GM23338 (cell line): ENCODE measurements around the gene LAD1. TPM values are rescaled to one million over a fixed set of nuclear protein-coding genes. Genes with fewer than 3 reads are reported as not detected.

Experiments
- ATAC-seq: fragments of 200-7000 bp; cut with Tn5 transposase; 3 replicates; pipeline ENCODE4 v1.9.1; 2020
- DNase-seq: peaks from one replicate; pipeline ENCODE4 v3.0.0-alpha.2; 2015; ENCODE audit warnings: low spot score
- H2AFZ ChIP-seq: fragments of 200-600 bp; sonication (generic); 2 replicates; pipeline ENCODE4 v1.8.0; 2016; ENCODE audit warnings: antibody characterized with exemption, mild to moderate bottlenecking, moderate library complexity
- H3F3A ChIP-seq: fragments of 200-600 bp; sonication (generic); replicated peaks from 2 replicates; pipeline ENCODE4 v1.8.0; 2017; ENCODE audit warnings: antibody characterized with exemption, mixed run types, low read depth
- H3K27ac ChIP-seq: fragments of 200-600 bp; sonication (generic); 2 replicates; pipeline ENCODE4 v1.6.1; 2016; ENCODE audit warnings: low read depth
- H3K27me3 ChIP-seq: fragments of 200-600 bp; sonication (generic); 2 replicates; pipeline ENCODE4 v1.8.0; 2016; ENCODE audit warnings: mild to moderate bottlenecking, mixed run types, moderate library complexity; ENCODE audit not compliant: insufficient read depth
- H3K36me3 ChIP-seq: fragments of 200-600 bp; sonication (generic); 2 replicates; pipeline ENCODE4 v1.8.0; 2016; ENCODE audit warnings: mild to moderate bottlenecking; ENCODE audit not compliant: insufficient read depth
- H3K4me1 ChIP-seq: fragments of 200-600 bp; sonication (generic); 2 replicates; pipeline ENCODE4 v1.8.0; 2016; ENCODE audit warnings: mild to moderate bottlenecking, moderate library complexity; ENCODE audit not compliant: insufficient read depth
- H3K4me2 ChIP-seq: fragments of 200-600 bp; sonication (generic); 2 replicates; pipeline ENCODE4 v1.7.1; 2017; ENCODE audit warnings: mixed run types
- H3K4me3 ChIP-seq: fragments of 200-600 bp; sonication (generic); 2 replicates; pipeline ENCODE4 v1.6.1; 2016; ENCODE audit warnings: mixed run types
- H3K79me2 ChIP-seq: fragments of 200-600 bp; sonication (generic); replicated peaks from 2 replicates; pipeline ENCODE4 v1.8.0; 2017; ENCODE audit warnings: mild to moderate bottlenecking; ENCODE audit not compliant: insufficient read depth
- H3K9me2 ChIP-seq: fragments of 200-600 bp; sonication (generic); 2 replicates; pipeline ENCODE4 v1.8.0; 2017; ENCODE audit not compliant: insufficient read depth
- H4K20me1 ChIP-seq: fragments of 200-600 bp; sonication (generic); replicated peaks from 2 replicates; pipeline ENCODE4 v1.8.0; 2017; ENCODE audit warnings: mild to moderate bottlenecking; ENCODE audit not compliant: insufficient read depth
- H3K27ac Mint-ChIP-seq: 2 replicates; pipeline ENCODE4 v1.8.0; 2020; ENCODE audit warnings: inconsistent platforms, mild to moderate bottlenecking, moderate library complexity, mixed read lengths
- H3K27me3 Mint-ChIP-seq: 3 replicates; pipeline ENCODE4 v1.8.0; 2022; ENCODE audit warnings: low read depth, mild to moderate bottlenecking, moderate library complexity, mixed read lengths, inconsistent platforms; ENCODE audit not compliant: insufficient read depth, poor library complexity
- H3K36me3 Mint-ChIP-seq: 3 replicates; pipeline ENCODE4 v1.8.0; 2021; ENCODE audit warnings: low read depth, mild to moderate bottlenecking, inconsistent platforms, moderate library complexity, mixed read lengths
- H3K4me1 Mint-ChIP-seq: 3 replicates; pipeline ENCODE4 v1.8.0; 2020; ENCODE audit warnings: mild to moderate bottlenecking, inconsistent platforms, mixed read lengths
- H3K4me3 Mint-ChIP-seq: 3 replicates; pipeline ENCODE4 v1.8.0; 2021; ENCODE audit warnings: moderate library complexity, mild to moderate bottlenecking, inconsistent platforms, mixed read lengths
- H3K9me3 Mint-ChIP-seq: 3 replicates; pipeline ENCODE4 v1.8.0; 2020; ENCODE audit warnings: moderate library complexity, mild to moderate bottlenecking, inconsistent platforms, mixed read lengths
- CREB1 ChIP-seq: fragments of 250-450 bp; sonication (Bioruptor Pico); IDR thresholded peaks from 2 replicates; pipeline ENCODE4 v1.5.0; 2020; ENCODE audit warnings: low read depth, mild to moderate bottlenecking, moderate library complexity
- EZH2 ChIP-seq: fragments of 200-600 bp; sonication (generic); IDR thresholded peaks from one replicate; pipeline ENCODE4 v1.8.0; 2017; ENCODE audit warnings: antibody characterized with exemption, mild to moderate bottlenecking, low read depth; ENCODE audit not compliant: unreplicated experiment
- JUNB ChIP-seq: IDR thresholded peaks from one replicate; pipeline ENCODE4 v1.6.1; 2016; ENCODE audit warnings: antibody characterized with exemption; ENCODE audit not compliant: unreplicated experiment
- NANOG ChIP-seq: IDR thresholded peaks from 2 replicates; pipeline ENCODE4 v1.6.1; 2016; ENCODE audit warnings: antibody characterized with exemption, borderline replicate concordance
- POLR2AphosphoS5 ChIP-seq: IDR thresholded peaks from 2 replicates; pipeline ENCODE4 v1.6.1; 2016; ENCODE audit warnings: antibody characterized with exemption, low read depth
- STAT1 ChIP-seq: IDR thresholded peaks from one replicate; pipeline ENCODE4 v1.6.1; 2016; ENCODE audit warnings: antibody characterized with exemption; ENCODE audit not compliant: unreplicated experiment
- ZNF114 ChIP-seq: fragments of 250-450 bp; sonication (Bioruptor Pico); IDR thresholded peaks from 2 replicates; pipeline ENCODE4 v1.5.0; 2020; ENCODE audit warnings: mild to moderate bottlenecking, moderate library complexity
- ZNF331 ChIP-seq: fragments of 250-450 bp; sonication (Bioruptor Pico); IDR thresholded peaks from 2 replicates; pipeline ENCODE4 v1.5.0; 2020; ENCODE audit warnings: low read depth, mild to moderate bottlenecking, moderate library complexity
- polyA plus RNA-seq: library from polyadenylated mRNA; unstranded; fragments of >200 nt; fragmentation: Nextera tagmentation; extraction: Ambion mirVana; gene quantifications from 2 replicates; pipeline ENCODE4 v1.2.1, GENCODE V29; 2016
- total RNA-seq: library from RNA; depleted of rRNA; stranded (reverse); fragments of >200 nt; shearing (Covaris generic); gene quantifications from 2 replicates; pipeline ENCODE4 v1.2.3, GENCODE V29; 2014
- TF ChIP-seq, protein P1 (sequence below), 2 experiments: fragments of 200-600 bp in 1 of 2; sonication (generic) in 1 of 2; conservative IDR thresholded peaks; 2 replicates each; pipeline versions ENCODE4 v1.5.1 to v1.6.1; 2016 to 2017; ENCODE audit warnings: antibody characterized with exemption in 2 of 2, low read depth in 2 of 2, mild to moderate bottlenecking in 2 of 2, moderate library complexity in 1 of 2
- TF ChIP-seq, protein P2 (sequence below): fragments of 250-450 bp; sonication (Bioruptor Pico); IDR thresholded peaks from 2 replicates; pipeline ENCODE4 v1.5.0; 2020; ENCODE audit warnings: mild to moderate bottlenecking, moderate library complexity
- TF ChIP-seq, protein P3 (sequence below): IDR thresholded peaks from 2 replicates; pipeline ENCODE4 v1.6.1; 2016; ENCODE audit warnings: antibody characterized with exemption
- TF ChIP-seq, protein P4 (sequence below): IDR thresholded peaks from one replicate; pipeline ENCODE4 v1.6.1; 2018; ENCODE audit warnings: antibody characterized with exemption; ENCODE audit not compliant: unreplicated experiment

Gene LAD1
- total and polyA plus RNA-seq, 2 experiments from 2014 or later = 17.6 to 18.9 TPM

DNA sequence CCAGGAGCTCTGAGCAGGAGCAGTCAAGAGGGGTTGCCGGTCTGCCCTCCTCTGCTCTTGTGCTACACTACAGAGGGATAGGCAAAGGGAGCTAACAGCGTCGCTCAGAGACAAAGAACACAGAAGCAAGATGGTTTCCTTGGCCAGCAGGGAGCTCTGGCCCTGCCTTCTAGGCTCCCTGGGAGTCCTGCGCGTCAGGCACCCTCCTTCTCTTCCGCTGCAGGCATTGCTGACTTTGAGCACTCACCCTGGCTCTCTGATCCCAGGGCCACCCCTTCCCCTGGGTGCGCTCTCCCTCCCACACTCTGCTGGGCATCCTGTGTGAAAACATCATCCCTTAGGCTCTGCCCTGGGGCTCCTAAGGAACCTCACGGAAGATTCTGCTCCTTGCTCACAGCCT lies 21.9 kb upstream of the LAD1 start:
- TF ChIP-seq, protein P1, sequence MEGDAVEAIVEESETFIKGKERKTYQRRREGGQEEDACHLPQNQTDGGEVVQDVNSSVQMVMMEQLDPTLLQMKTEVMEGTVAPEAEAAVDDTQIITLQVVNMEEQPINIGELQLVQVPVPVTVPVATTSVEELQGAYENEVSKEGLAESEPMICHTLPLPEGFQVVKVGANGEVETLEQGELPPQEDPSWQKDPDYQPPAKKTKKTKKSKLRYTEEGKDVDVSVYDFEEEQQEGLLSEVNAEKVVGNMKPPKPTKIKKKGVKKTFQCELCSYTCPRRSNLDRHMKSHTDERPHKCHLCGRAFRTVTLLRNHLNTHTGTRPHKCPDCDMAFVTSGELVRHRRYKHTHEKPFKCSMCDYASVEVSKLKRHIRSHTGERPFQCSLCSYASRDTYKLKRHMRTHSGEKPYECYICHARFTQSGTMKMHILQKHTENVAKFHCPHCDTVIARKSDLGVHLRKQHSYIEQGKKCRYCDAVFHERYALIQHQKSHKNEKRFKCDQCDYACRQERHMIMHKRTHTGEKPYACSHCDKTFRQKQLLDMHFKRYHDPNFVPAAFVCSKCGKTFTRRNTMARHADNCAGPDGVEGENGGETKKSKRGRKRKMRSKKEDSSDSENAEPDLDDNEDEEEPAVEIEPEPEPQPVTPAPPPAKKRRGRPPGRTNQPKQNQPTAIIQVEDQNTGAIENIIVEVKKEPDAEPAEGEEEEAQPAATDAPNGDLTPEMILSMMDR (conservative IDR thresholded peaks at IDR 0.05; ENCODE audit: low read depth in 2 of 2) = no peak
- TF ChIP-seq EZH2 (no peak), POLR2AphosphoS5 (no peak), JUNB (no peak), ZNF114 (CRISPR knock-in tag) (no peak), ZNF331 (CRISPR knock-in tag) (no peak), NANOG (no peak), CREB1 (CRISPR knock-in tag) (no peak), STAT1 (no peak)
- TF ChIP-seq, protein P2, sequence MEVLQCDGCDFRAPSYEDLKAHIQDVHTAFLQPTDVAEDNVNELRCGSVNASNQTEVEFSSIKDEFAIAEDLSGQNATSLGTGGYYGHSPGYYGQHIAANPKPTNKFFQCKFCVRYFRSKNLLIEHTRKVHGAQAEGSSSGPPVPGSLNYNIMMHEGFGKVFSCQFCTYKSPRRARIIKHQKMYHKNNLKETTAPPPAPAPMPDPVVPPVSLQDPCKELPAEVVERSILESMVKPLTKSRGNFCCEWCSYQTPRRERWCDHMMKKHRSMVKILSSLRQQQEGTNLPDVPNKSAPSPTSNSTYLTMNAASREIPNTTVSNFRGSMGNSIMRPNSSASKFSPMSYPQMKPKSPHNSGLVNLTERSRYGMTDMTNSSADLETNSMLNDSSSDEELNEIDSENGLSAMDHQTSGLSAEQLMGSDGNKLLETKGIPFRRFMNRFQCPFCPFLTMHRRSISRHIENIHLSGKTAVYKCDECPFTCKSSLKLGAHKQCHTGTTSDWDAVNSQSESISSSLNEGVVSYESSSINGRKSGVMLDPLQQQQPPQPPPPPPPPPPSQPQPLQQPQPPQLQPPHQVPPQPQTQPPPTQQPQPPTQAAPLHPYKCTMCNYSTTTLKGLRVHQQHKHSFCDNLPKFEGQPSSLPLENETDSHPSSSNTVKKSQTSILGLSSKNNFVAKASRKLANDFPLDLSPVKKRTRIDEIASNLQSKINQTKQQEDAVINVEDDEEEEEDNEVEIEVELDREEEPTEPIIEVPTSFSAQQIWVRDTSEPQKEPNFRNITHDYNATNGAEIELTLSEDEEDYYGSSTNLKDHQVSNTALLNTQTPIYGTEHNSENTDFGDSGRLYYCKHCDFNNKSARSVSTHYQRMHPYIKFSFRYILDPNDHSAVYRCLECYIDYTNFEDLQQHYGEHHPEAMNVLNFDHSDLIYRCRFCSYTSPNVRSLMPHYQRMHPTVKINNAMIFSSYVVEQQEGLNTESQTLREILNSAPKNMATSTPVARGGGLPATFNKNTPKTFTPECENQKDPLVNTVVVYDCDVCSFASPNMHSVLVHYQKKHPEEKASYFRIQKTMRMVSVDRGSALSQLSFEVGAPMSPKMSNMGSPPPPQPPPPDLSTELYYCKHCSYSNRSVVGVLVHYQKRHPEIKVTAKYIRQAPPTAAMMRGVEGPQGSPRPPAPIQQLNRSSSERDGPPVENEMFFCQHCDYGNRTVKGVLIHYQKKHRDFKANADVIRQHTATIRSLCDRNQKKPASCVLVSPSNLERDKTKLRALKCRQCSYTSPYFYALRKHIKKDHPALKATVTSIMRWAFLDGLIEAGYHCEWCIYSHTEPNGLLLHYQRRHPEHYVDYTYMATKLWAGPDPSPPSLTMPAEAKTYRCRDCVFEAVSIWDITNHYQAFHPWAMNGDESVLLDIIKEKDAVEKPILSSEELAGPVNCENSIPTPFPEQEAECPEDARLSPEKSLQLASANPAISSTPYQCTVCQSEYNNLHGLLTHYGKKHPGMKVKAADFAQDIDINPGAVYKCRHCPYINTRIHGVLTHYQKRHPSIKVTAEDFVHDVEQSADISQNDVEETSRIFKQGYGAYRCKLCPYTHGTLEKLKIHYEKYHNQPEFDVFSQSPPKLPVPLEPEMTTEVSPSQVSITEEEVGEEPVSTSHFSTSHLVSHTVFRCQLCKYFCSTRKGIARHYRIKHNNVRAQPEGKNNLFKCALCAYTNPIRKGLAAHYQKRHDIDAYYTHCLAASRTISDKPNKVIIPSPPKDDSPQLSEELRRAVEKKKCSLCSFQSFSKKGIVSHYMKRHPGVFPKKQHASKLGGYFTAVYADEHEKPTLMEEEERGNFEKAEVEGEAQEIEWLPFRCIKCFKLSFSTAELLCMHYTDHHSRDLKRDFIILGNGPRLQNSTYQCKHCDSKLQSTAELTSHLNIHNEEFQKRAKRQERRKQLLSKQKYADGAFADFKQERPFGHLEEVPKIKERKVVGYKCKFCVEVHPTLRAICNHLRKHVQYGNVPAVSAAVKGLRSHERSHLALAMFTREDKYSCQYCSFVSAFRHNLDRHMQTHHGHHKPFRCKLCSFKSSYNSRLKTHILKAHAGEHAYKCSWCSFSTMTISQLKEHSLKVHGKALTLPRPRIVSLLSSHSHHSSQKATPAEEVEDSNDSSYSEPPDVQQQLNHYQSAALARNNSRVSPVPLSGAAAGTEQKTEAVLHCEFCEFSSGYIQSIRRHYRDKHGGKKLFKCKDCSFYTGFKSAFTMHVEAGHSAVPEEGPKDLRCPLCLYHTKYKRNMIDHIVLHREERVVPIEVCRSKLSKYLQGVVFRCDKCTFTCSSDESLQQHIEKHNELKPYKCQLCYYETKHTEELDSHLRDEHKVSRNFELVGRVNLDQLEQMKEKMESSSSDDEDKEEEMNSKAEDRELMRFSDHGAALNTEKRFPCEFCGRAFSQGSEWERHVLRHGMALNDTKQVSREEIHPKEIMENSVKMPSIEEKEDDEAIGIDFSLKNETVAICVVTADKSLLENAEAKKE (CRISPR knock-in tag) = no peak
- TF ChIP-seq, protein P3, sequence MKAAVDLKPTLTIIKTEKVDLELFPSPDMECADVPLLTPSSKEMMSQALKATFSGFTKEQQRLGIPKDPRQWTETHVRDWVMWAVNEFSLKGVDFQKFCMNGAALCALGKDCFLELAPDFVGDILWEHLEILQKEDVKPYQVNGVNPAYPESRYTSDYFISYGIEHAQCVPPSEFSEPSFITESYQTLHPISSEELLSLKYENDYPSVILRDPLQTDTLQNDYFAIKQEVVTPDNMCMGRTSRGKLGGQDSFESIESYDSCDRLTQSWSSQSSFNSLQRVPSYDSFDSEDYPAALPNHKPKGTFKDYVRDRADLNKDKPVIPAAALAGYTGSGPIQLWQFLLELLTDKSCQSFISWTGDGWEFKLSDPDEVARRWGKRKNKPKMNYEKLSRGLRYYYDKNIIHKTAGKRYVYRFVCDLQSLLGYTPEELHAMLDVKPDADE = no peak
- TF ChIP-seq, protein P4, sequence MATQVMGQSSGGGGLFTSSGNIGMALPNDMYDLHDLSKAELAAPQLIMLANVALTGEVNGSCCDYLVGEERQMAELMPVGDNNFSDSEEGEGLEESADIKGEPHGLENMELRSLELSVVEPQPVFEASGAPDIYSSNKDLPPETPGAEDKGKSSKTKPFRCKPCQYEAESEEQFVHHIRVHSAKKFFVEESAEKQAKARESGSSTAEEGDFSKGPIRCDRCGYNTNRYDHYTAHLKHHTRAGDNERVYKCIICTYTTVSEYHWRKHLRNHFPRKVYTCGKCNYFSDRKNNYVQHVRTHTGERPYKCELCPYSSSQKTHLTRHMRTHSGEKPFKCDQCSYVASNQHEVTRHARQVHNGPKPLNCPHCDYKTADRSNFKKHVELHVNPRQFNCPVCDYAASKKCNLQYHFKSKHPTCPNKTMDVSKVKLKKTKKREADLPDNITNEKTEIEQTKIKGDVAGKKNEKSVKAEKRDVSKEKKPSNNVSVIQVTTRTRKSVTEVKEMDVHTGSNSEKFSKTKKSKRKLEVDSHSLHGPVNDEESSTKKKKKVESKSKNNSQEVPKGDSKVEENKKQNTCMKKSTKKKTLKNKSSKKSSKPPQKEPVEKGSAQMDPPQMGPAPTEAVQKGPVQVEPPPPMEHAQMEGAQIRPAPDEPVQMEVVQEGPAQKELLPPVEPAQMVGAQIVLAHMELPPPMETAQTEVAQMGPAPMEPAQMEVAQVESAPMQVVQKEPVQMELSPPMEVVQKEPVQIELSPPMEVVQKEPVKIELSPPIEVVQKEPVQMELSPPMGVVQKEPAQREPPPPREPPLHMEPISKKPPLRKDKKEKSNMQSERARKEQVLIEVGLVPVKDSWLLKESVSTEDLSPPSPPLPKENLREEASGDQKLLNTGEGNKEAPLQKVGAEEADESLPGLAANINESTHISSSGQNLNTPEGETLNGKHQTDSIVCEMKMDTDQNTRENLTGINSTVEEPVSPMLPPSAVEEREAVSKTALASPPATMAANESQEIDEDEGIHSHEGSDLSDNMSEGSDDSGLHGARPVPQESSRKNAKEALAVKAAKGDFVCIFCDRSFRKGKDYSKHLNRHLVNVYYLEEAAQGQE = no peak
- Mint-ChIP-seq H3K36me3 (no peaks in the 10 kb centered on the region; the same call in 2 of the 3 replicates), H3K27ac (no peak overlapping the region), H3K9me3 (peaks cover 3% of the 10 kb centered on the region; the same call in 2 of the 3 replicates), H3K27me3 (peaks cover 14% of the 10 kb centered on the region), H3K4me3 (no peak overlapping the region), H3K4me1 (peaks cover 15% of the 10 kb centered on the region)
- H3K4me1 ChIP-seq = no peaks in the 10 kb centered on the region
- no peak overlapping the region for H3K4me2 ChIP-seq
- no peaks in the 10 kb centered on the region for H3F3A ChIP-seq
- H3K27me3 ChIP-seq = no peaks in the 10 kb centered on the region
- H3K27ac ChIP-seq = no peak overlapping the region
- H2AFZ ChIP-seq = peak overlapping the region; percentile 56
- H3K4me3 ChIP-seq = no peak overlapping the region
- H3K79me2 ChIP-seq = no peaks in the 10 kb centered on the region
- H3K9me2 ChIP-seq = no peaks in the 10 kb centered on the region
- DNase-seq (no peak), ATAC-seq (peak; percentile 46)
- H4K20me1 ChIP-seq = no peaks in the 10 kb centered on the region
- H3K36me3 ChIP-seq = no peaks in the 10 kb centered on the region
